ENCODE measurements around the gene TBC1D9B.

TBC1D9B gene

DNA sequence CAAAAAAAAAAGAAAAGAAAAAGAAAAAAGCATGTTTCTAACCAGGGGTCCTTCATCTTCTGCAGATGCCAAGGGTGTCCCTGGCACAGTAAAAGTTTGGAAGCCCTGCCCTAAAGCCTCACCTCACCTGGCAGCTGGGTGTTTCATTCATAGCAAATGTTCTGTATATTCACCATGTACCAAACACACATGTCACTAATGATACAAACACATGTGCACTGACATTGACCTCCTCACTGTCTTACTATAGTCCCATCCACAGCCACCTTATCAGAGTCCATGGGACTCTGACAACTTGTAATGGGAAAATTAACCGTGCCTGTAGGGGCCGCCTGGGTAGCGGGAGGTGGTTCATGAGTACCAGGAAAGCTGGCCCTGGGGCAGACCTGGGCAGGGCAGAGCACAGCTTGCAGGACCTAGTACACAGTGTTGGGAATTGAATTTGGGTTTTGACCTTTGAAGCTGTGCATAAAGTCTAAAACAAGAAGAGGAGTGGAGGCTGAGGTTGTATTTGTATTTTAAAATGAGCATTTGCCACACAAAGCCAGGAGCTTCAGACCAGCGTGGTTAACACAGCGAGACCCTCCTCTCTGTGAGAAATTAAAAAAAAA, 94.6 kb downstream of the TBC1D9B start:
- DNase-seq (ENCODE audit: low read depth): no peak
- H3K4me3 ChIP-seq (replicated peaks; ENCODE audit: low read depth, low read length): no peak overlapping the region
- TF ChIP-seq, protein P1, sequence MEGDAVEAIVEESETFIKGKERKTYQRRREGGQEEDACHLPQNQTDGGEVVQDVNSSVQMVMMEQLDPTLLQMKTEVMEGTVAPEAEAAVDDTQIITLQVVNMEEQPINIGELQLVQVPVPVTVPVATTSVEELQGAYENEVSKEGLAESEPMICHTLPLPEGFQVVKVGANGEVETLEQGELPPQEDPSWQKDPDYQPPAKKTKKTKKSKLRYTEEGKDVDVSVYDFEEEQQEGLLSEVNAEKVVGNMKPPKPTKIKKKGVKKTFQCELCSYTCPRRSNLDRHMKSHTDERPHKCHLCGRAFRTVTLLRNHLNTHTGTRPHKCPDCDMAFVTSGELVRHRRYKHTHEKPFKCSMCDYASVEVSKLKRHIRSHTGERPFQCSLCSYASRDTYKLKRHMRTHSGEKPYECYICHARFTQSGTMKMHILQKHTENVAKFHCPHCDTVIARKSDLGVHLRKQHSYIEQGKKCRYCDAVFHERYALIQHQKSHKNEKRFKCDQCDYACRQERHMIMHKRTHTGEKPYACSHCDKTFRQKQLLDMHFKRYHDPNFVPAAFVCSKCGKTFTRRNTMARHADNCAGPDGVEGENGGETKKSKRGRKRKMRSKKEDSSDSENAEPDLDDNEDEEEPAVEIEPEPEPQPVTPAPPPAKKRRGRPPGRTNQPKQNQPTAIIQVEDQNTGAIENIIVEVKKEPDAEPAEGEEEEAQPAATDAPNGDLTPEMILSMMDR (IDR thresholded peaks at IDR 0.05; ENCODE audit: low read length, missing control alignments): no peak

DNA sequence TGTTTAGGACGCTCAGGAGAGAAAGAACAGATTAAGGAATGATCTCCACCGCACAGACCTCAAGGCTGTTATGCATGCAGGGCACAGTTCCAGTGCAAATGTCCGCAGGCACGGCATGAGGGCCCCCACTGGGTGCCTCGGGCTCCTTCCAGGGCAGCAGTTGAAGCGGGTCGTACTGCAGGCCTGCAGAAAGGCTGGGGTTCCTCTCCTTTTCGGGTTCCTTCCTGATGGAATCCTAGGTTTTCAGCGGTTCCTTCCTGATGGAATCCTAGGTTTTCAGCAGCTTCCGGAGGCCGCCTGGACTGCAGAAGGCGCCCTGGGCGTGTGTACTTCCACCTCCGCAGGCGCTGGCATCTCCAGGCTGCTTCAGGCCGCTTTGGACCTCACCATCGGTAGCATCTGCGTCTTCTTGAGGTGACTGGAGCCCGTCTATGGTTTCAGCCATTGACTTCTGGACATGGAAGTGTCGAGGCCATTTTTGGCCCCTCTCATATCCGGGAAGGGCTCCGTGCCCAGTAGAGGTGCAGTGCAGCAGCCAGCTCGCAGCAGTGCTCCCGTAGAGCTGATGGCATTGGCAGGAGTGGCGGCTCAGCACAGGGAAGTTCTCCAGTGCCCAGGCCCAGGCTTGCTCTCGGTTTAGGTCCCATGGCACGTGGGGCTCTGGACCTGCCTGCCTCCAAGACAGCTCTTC, 95.4 kb downstream of the TBC1D9B start:
- DNase-seq (ENCODE audit: low read depth): no peak
- TF ChIP-seq, protein P1 (IDR thresholded peaks at IDR 0.05; ENCODE audit: low read length, missing control alignments): no peak
- no peak overlapping the region for H3K4me3 ChIP-seq (replicated peaks; ENCODE audit: low read depth, low read length)
